ENCODE data around the gene DNAL4. TPM values are rescaled to one million over a fixed set of nuclear protein-coding genes. Genes with fewer than 3 reads are reported as not detected.

DNAL4 gene
- total RNA-seq, 1 donor from 2014 or later, result 19.4 TPM

GRCh38 chr22:38793317-38793716, 626 bp downstream of the DNAL4 start:
- Mint-ChIP-seq H3K27me3 (ENCODE audit: unreplicated experiment) (peaks cover 7% of the 10 kb centered on the region), H3K4me3 (ENCODE audit: unreplicated experiment) (peak overlapping the region; percentile 93), H3K36me3 (ENCODE audit: unreplicated experiment) (peaks cover under 1% of the 10 kb centered on the region), H3K27ac (ENCODE audit: unreplicated experiment) (peak overlapping the region; percentile 67), H3K4me1 (ENCODE audit: low read depth, unreplicated experiment) (peaks cover 5% of the 10 kb centered on the region), H3K9me3 (ENCODE audit: unreplicated experiment) (peaks cover 2% of the 10 kb centered on the region)
- TF ChIP-seq CTCF (IDR thresholded peaks at IDR 0.05; ENCODE audit: partially characterized antibody, unreplicated experiment), result no peak
- DNase-seq, result no peak

GRCh38 chr22:38792833-38793232, 1.1 kb downstream of the DNAL4 start:
- Mint-ChIP-seq H3K4me3 (ENCODE audit: unreplicated experiment) (peak overlapping the region; percentile 93), H3K36me3 (ENCODE audit: unreplicated experiment) (no peaks in the 10 kb centered on the region), H3K27me3 (ENCODE audit: unreplicated experiment) (peaks cover 5% of the 10 kb centered on the region), H3K27ac (ENCODE audit: unreplicated experiment) (no peak overlapping the region), H3K9me3 (ENCODE audit: unreplicated experiment) (peaks cover 2% of the 10 kb centered on the region), H3K4me1 (ENCODE audit: low read depth, unreplicated experiment) (peaks cover 6% of the 10 kb centered on the region)
- no peak for TF ChIP-seq CTCF (IDR thresholded peaks at IDR 0.05; ENCODE audit: partially characterized antibody, unreplicated experiment)
- no peak for DNase-seq

- peaks cover 6% of the 10 kb centered on the region for H3K4me1 Mint-ChIP-seq (ENCODE audit: low read depth, unreplicated experiment)
- no peak for DNase-seq
These were observed 4.3 kb downstream of the DNAL4 start for GRCh38 chr22:38789606-38790005.

GRCh38 chr22:38788846-38789245, 5.1 kb downstream of the DNAL4 start:
- Mint-ChIP-seq H3K4me3 (ENCODE audit: unreplicated experiment) (no peak overlapping the region), H3K27me3 (ENCODE audit: unreplicated experiment) (peaks cover 2% of the 10 kb centered on the region), H3K4me1 (ENCODE audit: low read depth, unreplicated experiment) (peaks cover 8% of the 10 kb centered on the region), H3K9me3 (ENCODE audit: unreplicated experiment) (peaks cover 1% of the 10 kb centered on the region), H3K27ac (ENCODE audit: unreplicated experiment) (peak overlapping the region; percentile 52), H3K36me3 (ENCODE audit: unreplicated experiment) (no peaks in the 10 kb centered on the region)
- no peak for TF ChIP-seq CTCF (IDR thresholded peaks at IDR 0.05; ENCODE audit: partially characterized antibody, unreplicated experiment)
- DNase-seq, result no peak

More at GRCh38 chr22:38789606-38790005, 4.3 kb downstream of the DNAL4 start:
- no peak overlapping the region for H3K27ac Mint-ChIP-seq (ENCODE audit: unreplicated experiment)
- no peaks in the 10 kb centered on the region for H3K27me3 Mint-ChIP-seq (ENCODE audit: unreplicated experiment)
- no peak overlapping the region for H3K4me3 Mint-ChIP-seq (ENCODE audit: unreplicated experiment)
- no peak for TF ChIP-seq CTCF (IDR thresholded peaks at IDR 0.05; ENCODE audit: partially characterized antibody, unreplicated experiment)
- H3K9me3 Mint-ChIP-seq (ENCODE audit: unreplicated experiment), result no peaks in the 10 kb centered on the region
- H3K36me3 Mint-ChIP-seq (ENCODE audit: unreplicated experiment), result no peaks in the 10 kb centered on the region

- Mint-ChIP-seq H3K27ac (ENCODE audit: unreplicated experiment) (no peak overlapping the region), H3K9me3 (ENCODE audit: unreplicated experiment) (peaks cover 1% of the 10 kb centered on the region), H3K4me3 (ENCODE audit: unreplicated experiment) (no peak overlapping the region), H3K36me3 (ENCODE audit: unreplicated experiment) (no peaks in the 10 kb centered on the region), H3K27me3 (ENCODE audit: unreplicated experiment) (peaks cover 2% of the 10 kb centered on the region), H3K4me1 (ENCODE audit: low read depth, unreplicated experiment) (peaks cover 10% of the 10 kb centered on the region)
- DNase-seq, result no peak
- TF ChIP-seq CTCF (IDR thresholded peaks at IDR 0.05; ENCODE audit: partially characterized antibody, unreplicated experiment), result no peak
These were observed 5.7 kb downstream of the DNAL4 start for GRCh38 chr22:38788021-38788816.

Data from glutamatergic neuron (in vitro differentiated cells).